ENCODE results near the gene UST. TPM values are rescaled to one million over a fixed set of nuclear protein-coding genes. Genes with fewer than 3 reads are reported as not detected.
"Not testable (repeated sequence)": the region's sequence is repeated elsewhere in the genome, so short reads cannot be mapped to it uniquely, and the experiment has no call there.

Gene UST
- total RNA-seq, 1 donor = 36.1 TPM

DNA sequence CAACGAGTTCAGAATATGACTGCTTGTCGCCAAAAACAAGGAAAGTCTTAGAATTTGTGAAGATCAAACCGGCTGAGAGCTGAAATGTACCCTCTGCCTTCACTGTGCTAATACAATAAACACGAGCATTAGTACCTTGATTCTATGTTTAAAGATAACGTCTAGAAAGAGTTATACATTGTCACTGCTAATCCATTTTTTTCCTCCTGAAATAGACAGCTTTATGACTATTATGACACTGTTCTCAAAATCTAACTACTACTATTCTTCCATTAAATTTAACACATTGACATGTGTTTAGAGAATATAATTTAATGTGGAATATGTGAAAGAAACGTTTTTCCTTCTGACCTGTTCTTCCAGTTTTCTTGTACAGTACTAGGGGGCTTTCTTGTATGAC is 204.8 kb downstream of the UST start:
- H3K4me3 ChIP-seq (ENCODE audit: low read depth, low read length) = no peak overlapping the region
- no peak for DNase-seq (ENCODE audit: low read depth)
- TF ChIP-seq, protein P1, sequence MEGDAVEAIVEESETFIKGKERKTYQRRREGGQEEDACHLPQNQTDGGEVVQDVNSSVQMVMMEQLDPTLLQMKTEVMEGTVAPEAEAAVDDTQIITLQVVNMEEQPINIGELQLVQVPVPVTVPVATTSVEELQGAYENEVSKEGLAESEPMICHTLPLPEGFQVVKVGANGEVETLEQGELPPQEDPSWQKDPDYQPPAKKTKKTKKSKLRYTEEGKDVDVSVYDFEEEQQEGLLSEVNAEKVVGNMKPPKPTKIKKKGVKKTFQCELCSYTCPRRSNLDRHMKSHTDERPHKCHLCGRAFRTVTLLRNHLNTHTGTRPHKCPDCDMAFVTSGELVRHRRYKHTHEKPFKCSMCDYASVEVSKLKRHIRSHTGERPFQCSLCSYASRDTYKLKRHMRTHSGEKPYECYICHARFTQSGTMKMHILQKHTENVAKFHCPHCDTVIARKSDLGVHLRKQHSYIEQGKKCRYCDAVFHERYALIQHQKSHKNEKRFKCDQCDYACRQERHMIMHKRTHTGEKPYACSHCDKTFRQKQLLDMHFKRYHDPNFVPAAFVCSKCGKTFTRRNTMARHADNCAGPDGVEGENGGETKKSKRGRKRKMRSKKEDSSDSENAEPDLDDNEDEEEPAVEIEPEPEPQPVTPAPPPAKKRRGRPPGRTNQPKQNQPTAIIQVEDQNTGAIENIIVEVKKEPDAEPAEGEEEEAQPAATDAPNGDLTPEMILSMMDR (IDR thresholded peaks at IDR 0.05; ENCODE audit: insufficient read depth, low read length) = no peak

DNA sequence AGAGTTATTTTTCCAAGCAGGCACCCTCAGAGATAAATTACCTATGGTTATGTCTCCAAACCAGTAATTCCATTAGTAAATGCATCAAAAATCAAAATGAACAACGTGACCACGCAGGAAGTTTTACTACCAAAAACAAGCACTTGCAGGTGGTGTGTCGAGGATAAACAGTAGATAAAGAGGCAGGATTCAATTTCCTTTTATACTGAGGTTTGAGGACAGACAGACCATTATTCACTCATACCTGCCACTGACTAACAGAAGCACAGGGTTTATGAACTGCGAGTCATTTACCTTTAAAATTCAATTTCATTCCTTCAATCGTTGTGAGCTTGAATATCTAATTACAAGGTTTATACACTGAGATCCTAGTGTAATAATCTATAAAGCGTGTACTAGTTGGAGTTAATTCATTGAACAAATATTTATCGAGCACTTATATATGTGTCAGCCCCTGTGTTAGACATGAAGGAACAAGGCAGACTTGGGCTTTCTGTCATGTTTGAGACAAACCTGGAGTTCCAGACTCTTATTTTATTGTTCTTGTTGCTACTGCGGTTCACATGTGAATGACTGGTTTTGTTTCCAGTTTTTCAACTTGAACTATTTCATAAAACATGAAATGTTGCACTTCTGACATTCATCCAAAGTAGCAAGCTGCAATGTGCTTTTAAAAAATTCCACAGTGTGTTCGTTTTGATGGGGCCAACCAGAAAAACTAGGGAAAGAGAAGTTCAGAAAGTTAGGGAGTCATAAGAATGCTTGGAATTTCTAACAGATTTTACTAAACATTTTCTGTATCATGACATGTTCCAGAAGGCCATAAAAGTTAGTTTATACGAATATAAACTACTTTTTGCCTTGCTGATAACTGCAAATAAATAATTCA is 205.6 kb downstream of the UST start:
- TF ChIP-seq, protein P1 (IDR thresholded peaks at IDR 0.05; ENCODE audit: insufficient read depth, low read length) = no peak
- H3K4me3 ChIP-seq (ENCODE audit: low read depth, low read length) = no peak overlapping the region
- DNase-seq (ENCODE audit: low read depth) = peak; percentile 83

DNA sequence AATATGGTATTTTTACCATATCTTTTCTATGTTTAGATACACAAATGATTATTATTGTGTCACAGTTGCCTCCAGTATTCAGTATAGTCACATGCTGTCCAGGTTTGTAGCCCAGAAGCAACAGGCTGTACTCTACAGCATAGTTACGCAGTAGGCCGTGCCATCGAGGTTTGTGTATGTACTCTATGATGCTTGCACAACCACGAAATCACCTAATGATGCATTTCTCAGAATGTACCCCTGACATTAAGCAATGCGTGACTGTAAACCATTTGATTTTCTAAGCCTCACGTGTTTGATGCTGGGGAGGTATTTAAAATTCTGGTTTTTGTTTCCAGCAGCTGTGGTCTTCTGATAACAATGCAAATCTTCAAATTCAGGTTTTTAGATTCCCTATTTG is 207.6 kb downstream of the UST start:
- no peak for DNase-seq (ENCODE audit: low read depth)
- TF ChIP-seq, protein P1 (IDR thresholded peaks at IDR 0.05; ENCODE audit: insufficient read depth, low read length) = no peak

DNA sequence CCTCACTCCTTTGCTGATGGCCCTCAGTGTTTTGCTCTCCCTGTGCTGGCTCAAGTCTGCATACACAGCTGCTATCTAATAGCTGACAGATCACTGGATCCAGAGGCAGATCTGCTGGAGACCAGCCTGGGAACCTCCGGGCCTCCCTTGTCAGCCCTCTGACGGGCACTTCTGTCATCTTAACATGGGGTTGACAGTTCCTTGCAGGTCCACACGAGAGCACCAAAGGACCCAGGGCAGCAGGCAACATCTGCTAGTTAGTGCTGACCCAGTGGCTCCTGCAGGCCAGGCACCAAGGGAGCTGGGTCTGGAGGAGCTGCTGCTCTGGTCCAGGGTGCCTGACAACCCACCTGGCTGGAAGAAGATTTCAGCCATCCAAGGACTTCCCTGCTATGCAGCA is 208.1 kb downstream of the UST start:
- DNase-seq (ENCODE audit: low read depth) = no peak
- TF ChIP-seq, protein P1 (IDR thresholded peaks at IDR 0.05; ENCODE audit: insufficient read depth, low read length) = no peak
- no peak overlapping the region for H3K4me3 ChIP-seq (ENCODE audit: low read depth, low read length)

More for the DNA sequence above, 207.6 kb downstream of the UST start:
- no peak overlapping the region for H3K4me3 ChIP-seq (ENCODE audit: low read depth, low read length)

GRCh38 chr6:148955441-148955840 is 208.6 kb downstream of the UST start:
- no peak overlapping the region for H3K4me3 ChIP-seq (ENCODE audit: low read depth, low read length)
- no peak for DNase-seq (ENCODE audit: low read depth)
- TF ChIP-seq, protein P1 (IDR thresholded peaks at IDR 0.05; ENCODE audit: insufficient read depth, low read length) = no peak

DNA sequence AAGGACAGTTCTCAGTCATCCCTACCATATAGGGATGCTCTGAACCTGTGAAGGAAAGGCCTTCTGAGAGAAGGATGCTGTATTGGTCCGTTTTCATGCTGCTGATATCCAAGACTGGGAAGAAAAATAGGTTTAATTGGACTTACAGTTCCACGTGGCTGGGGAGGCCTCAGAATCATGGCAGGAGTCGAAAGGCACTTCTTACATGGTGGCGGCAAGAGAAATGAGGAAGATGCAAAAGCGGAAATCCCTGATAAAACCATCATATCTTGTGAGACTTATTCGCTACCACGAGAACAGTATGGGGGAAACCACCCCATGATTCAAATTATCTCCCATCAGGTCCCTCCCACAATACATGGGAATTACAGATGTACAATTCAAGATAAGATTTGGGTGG is 209.3 kb downstream of the UST start:
- DNase-seq (ENCODE audit: low read depth); H3K4me3 ChIP-seq (ENCODE audit: low read depth, low read length): not testable (repeated sequence)

DNA sequence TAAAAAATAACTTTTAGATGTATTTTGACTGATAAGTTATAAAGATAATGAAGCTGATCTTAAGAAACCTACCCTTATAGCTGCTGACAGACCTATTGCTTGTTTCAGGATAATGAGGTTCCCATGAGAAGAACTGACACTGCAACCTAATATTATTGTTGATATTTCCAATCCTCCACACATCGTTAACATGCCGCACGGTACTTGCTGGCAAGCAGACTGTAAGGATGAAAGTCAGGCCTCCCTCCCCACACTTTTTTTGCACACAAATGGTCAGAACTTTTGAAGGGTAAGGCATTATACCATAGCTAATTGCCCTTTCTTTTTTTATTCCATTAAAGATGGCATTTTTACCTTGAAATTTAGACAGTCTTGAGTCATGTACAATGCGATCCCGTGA is 210.9 kb downstream of the UST start:
- TF ChIP-seq, protein P1 (IDR thresholded peaks at IDR 0.05; ENCODE audit: insufficient read depth, low read length) = no peak
- no peak for DNase-seq (ENCODE audit: low read depth)
- no peak overlapping the region for H3K4me3 ChIP-seq (ENCODE audit: low read depth, low read length)

Data from fibroblast of the aortic adventitia (primary cell).